ENCODE measurements around the gene GLI3. TPM values are rescaled to one million over a fixed set of nuclear protein-coding genes. Genes with fewer than 3 reads are reported as not detected.

Gene GLI3
- total RNA-seq, 2 donors from 2014 or later = 2.7 to 10.2 TPM

DNA sequence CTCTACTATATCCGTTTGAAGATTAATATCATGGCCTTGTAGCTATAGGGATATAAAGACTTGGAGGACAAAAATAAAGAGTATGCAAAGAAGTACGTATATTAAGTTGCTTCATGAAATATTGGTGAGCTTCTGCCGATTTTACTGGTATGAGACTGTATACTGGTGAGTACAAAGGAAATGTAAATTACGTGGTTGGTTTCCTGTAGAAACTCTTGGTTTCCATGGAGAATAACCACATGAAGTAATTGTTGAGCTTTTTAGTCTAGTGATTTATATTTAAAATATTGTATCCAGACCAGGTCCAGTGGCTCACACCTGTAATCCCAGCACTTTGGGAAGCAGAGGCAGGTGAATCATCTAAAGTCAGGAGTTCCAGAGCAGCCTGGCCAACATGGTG is 32.2 kb upstream of the GLI3 start:
- Histone ChIP-seq H3K27ac (ENCODE audit: low read depth, low read length) (no peak overlapping the region), H3K9ac (ENCODE audit: extremely low read depth, low read length, poor library complexity, severe bottlenecking) (no peak overlapping the region), H3K27me3 (ENCODE audit: control insufficient read depth, insufficient read depth, low read length, poor library complexity, severe bottlenecking) (no peaks in the 10 kb centered on the region), H3K4me1 (ENCODE audit: control insufficient read depth, insufficient read depth, low read length) (no peaks in the 10 kb centered on the region), H3K9me3 (ENCODE audit: control insufficient read depth, low read length) (no peaks in the 10 kb centered on the region), H3K4me3 (ENCODE audit: low read length) (no peak overlapping the region), H3K36me3 (ENCODE audit: control insufficient read depth, insufficient read depth, low read length) (no peaks in the 10 kb centered on the region)
- Mint-ChIP-seq H3K27me3 (ENCODE audit: insufficient read depth) (no peaks in the 10 kb centered on the region), H3K4me3 (no peak overlapping the region), H3K36me3 (ENCODE audit: low read depth) (no peaks in the 10 kb centered on the region), H3K9me3 (no peaks in the 10 kb centered on the region), H3K4me1 (peaks cover 7% of the 10 kb centered on the region), H3K27ac (no peak overlapping the region)
- no peak for TF ChIP-seq CTCF (conservative IDR thresholded peaks at IDR 0.05)
- WGBS, 2 experiments (ENCODE audit: insufficient coverage in 1 of 2, insufficient read length in 1 of 2) = 87 to 92% methylated on average over 3 to 4 of the region's 4 CpGs
- no peak for DNase-seq

- H3K9ac ChIP-seq (ENCODE audit: extremely low read depth, low read length, poor library complexity, severe bottlenecking) = no peak overlapping the region
- no peak for TF ChIP-seq CTCF (conservative IDR thresholded peaks at IDR 0.05)
- Mint-ChIP-seq H3K9me3 (no peaks in the 10 kb centered on the region), H3K4me1 (no peaks in the 10 kb centered on the region), H3K4me3 (no peak overlapping the region), H3K36me3 (ENCODE audit: low read depth) (no peaks in the 10 kb centered on the region), H3K27ac (no peak overlapping the region), H3K27me3 (ENCODE audit: insufficient read depth) (no peaks in the 10 kb centered on the region)
- 94 to 95% methylated on average over 2 to 4 of the region's 4 CpGs for WGBS, 2 experiments (ENCODE audit: insufficient coverage in 1 of 2, insufficient read length in 1 of 2)
- H3K4me3 ChIP-seq (ENCODE audit: low read length) = no peak overlapping the region
- DNase-seq = no peak
- H3K9me3 ChIP-seq (ENCODE audit: control insufficient read depth, low read length) = no peaks in the 10 kb centered on the region
- H3K27ac ChIP-seq (ENCODE audit: low read depth, low read length) = no peak overlapping the region
- H3K27me3 ChIP-seq (ENCODE audit: control insufficient read depth, insufficient read depth, low read length, poor library complexity, severe bottlenecking) = no peaks in the 10 kb centered on the region
- no peaks in the 10 kb centered on the region for H3K36me3 ChIP-seq (ENCODE audit: control insufficient read depth, insufficient read depth, low read length)
- no peaks in the 10 kb centered on the region for H3K4me1 ChIP-seq (ENCODE audit: control insufficient read depth, insufficient read depth, low read length)
These were observed 27.7 kb upstream of the GLI3 start for GRCh38 chr7:42264702-42265101.

- Mint-ChIP-seq H3K36me3 (ENCODE audit: low read depth) (no peaks in the 10 kb centered on the region), H3K27ac (no peak overlapping the region), H3K27me3 (ENCODE audit: insufficient read depth) (no peaks in the 10 kb centered on the region), H3K4me1 (no peaks in the 10 kb centered on the region), H3K4me3 (no peak overlapping the region), H3K9me3 (no peaks in the 10 kb centered on the region)
- Histone ChIP-seq H3K27ac (ENCODE audit: low read depth, low read length) (peak overlapping the region; percentile 82), H3K4me1 (ENCODE audit: control insufficient read depth, insufficient read depth, low read length) (no peaks in the 10 kb centered on the region), H3K9me3 (ENCODE audit: control insufficient read depth, low read length) (no peaks in the 10 kb centered on the region), H3K4me3 (ENCODE audit: low read length) (no peak overlapping the region), H3K27me3 (ENCODE audit: control insufficient read depth, insufficient read depth, low read length, poor library complexity, severe bottlenecking) (no peaks in the 10 kb centered on the region), H3K36me3 (ENCODE audit: control insufficient read depth, insufficient read depth, low read length) (no peaks in the 10 kb centered on the region), H3K9ac (ENCODE audit: extremely low read depth, low read length, poor library complexity, severe bottlenecking) (no peak overlapping the region)
- WGBS, 2 experiments (ENCODE audit: insufficient coverage in 1 of 2, insufficient read length in 1 of 2) = 91 to 97% methylated on average over 4 of the region's 4 CpGs
- DNase-seq = no peak
- no peak for TF ChIP-seq CTCF (conservative IDR thresholded peaks at IDR 0.05)
These were observed 27.0 kb upstream of the GLI3 start for GRCh38 chr7:42263971-42264370.

Data from endodermal cell (in vitro differentiated cells).